ENCODE results near the gene ID2. TPM values are rescaled to one million over a fixed set of nuclear protein-coding genes. Genes with fewer than 3 reads are reported as not detected.
A peak's percentile ranks its signal among the peaks of the same experiment; 100 is the strongest.

The ID2 gene
- total and polyA plus RNA-seq, 9 donors: 23.8 to 77.4 (median 39.7) TPM

DNA sequence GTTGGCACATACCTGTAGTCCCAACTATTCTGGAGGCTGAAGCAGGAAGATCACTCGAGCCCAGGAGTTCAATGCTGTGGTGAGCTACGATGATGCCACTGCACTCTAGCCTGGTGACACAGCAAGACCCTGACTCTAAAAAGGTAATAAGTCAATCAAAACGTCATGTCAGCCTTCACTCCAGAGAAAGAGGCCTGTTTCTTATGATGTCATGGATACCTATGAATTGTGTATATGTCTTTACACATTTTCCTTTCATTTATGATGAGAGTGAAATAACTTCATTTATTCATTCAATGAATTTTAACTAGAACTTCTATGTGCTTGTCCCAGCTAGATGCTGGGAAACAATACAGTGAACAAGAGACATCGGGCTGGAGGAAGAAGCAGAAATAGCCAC, 25.0 kb upstream of the ID2 start:
- Histone ChIP-seq H3K4me1 (ENCODE audit: control insufficient read depth, insufficient read depth, low read length) (peaks cover 21% of the 10 kb centered on the region), H3K9me3 (replicated peaks; ENCODE audit: control insufficient read depth, low read depth, low read length) (no peaks in the 10 kb centered on the region), H3K36me3 (ENCODE audit: control insufficient read depth, insufficient read depth, low read length) (no peaks in the 10 kb centered on the region), H3K4me3 (ENCODE audit: low read length) (no peak overlapping the region), H3K27me3 (ENCODE audit: control insufficient read depth, insufficient read depth, low read length) (peaks cover 2% of the 10 kb centered on the region), H3K27ac (ENCODE audit: low read length) (no peak overlapping the region)
- 73% methylated on average over 2 of the region's 4 CpGs for WGBS (ENCODE audit: insufficient coverage)
- no peak for DNase-seq

DNA sequence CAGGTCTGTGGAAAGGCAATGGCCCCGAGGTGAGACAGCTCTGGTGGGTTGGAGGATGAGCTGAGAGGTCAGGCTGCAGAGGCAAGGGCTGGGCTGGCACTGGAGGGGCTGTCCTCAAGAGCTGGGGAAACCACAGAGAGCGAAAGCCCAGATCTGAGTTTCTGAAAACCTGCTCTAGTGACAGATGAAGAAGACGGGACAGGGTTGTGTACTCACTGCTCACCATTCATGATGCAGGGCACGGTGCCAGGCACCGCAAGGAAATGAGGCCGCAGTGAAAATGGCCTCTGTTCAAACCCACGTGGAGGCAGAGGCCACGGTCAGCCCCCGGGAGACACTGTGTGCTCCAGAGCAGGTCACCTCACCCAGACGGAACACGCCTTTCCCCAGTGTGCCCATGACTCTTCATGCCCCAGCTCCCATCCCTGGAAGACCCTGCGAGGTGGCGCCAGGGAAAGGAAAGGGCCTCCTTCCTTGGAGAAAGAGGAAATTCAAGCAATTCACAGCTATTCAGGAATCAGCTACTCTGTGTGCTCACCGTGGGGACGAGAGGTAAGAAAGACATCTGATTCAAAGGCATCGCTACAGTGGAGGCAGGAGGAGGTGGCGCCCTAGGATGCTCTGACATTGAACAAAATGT, 24.3 kb upstream of the ID2 start:
- DNase-seq: no peak
- 88% methylated on average over 14 of the region's 17 CpGs for WGBS (ENCODE audit: insufficient coverage)

DNA sequence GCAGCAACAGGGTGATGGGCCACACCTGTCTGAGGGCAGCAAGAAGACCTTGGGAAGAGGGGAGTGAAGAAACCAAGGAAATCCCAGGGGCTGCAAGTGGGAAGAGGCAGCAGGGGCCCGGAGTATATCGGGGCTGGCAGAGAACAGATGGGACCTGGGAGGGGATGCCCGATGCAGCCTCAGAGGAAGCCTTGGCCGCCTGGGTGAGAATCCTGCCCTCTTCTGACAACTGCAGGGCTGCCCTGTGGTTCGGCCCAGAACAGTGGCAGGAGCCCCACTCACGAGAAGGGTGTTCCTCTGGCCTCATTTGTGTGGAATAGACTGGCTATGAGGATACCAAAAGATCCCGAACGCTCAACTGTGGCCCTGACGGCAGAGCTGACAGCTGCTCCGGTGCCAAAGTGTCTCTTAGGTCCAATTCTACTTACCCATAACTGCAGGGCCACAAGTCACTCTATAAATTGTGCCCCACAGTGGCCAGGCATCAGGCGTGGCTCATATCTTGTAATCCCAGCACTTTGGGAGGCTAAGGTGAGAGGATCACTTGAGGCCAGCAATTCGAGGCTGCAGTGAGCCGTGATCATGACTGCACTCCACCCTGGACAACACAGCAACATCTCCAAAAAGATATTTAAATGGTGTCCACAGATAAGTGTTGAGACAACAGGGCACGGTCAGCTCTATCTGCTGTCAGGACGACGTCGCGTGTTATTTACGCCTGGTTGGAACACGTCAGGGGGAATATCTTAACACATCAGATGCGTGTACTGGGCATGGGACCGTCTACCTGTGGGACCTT, 23.6 kb upstream of the ID2 start:
- 94% methylated on average over 18 of the region's 22 CpGs for WGBS (ENCODE audit: insufficient coverage)
- Histone ChIP-seq H3K27me3 (ENCODE audit: control insufficient read depth, insufficient read depth, low read length) (peaks cover 2% of the 10 kb centered on the region), H3K4me3 (ENCODE audit: low read length) (no peak overlapping the region), H3K4me1 (ENCODE audit: control insufficient read depth, insufficient read depth, low read length) (peaks cover 29% of the 10 kb centered on the region), H3K27ac (ENCODE audit: low read length) (no peak overlapping the region), H3K36me3 (ENCODE audit: control insufficient read depth, insufficient read depth, low read length) (no peaks in the 10 kb centered on the region), H3K9me3 (replicated peaks; ENCODE audit: control insufficient read depth, low read depth, low read length) (no peaks in the 10 kb centered on the region)
- no peak for DNase-seq

More for the DNA sequence above, 24.3 kb upstream of the ID2 start:
- no peak overlapping the region for H3K27ac ChIP-seq (ENCODE audit: low read length)
- peaks cover 2% of the 10 kb centered on the region for H3K27me3 ChIP-seq (ENCODE audit: control insufficient read depth, insufficient read depth, low read length)
- no peak overlapping the region for H3K4me3 ChIP-seq (ENCODE audit: low read length)
- peaks cover 28% of the 10 kb centered on the region for H3K4me1 ChIP-seq (ENCODE audit: control insufficient read depth, insufficient read depth, low read length)
- H3K9me3 ChIP-seq (replicated peaks; ENCODE audit: control insufficient read depth, low read depth, low read length): no peaks in the 10 kb centered on the region
- H3K36me3 ChIP-seq (ENCODE audit: control insufficient read depth, insufficient read depth, low read length): no peaks in the 10 kb centered on the region

DNA sequence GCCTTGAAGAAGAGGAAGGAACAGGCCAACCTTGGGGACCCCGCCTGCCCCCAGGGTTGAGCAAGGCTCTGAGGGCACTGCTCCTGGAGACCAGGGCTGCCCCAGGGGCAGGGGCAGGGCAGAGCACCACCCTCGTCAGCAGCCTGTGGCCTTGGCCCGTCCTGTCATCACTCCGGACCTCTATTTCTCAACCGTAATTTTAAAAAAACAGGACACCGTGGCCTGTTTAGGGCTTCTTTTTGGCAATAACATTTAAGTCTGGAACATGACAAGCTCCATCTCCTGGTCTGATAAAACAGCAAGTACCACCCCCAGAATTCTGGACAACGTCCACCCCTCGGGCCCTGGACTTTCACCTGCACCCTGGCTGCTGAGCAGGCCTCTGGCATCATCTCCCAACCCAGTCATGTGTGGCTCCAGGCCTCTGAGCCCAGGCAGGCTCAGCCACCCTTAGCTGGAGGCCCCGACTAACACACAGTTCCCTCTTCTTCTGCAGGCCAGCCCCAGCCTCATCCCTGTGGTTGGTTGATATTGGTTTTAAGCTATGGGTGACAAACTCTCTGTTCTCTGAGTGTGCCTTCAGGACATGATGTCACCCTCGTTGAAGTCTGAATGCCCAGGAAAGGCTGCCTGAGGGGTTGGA, 22.6 kb upstream of the ID2 start:
- no peak overlapping the region for H3K27ac ChIP-seq (ENCODE audit: low read length)

DNA sequence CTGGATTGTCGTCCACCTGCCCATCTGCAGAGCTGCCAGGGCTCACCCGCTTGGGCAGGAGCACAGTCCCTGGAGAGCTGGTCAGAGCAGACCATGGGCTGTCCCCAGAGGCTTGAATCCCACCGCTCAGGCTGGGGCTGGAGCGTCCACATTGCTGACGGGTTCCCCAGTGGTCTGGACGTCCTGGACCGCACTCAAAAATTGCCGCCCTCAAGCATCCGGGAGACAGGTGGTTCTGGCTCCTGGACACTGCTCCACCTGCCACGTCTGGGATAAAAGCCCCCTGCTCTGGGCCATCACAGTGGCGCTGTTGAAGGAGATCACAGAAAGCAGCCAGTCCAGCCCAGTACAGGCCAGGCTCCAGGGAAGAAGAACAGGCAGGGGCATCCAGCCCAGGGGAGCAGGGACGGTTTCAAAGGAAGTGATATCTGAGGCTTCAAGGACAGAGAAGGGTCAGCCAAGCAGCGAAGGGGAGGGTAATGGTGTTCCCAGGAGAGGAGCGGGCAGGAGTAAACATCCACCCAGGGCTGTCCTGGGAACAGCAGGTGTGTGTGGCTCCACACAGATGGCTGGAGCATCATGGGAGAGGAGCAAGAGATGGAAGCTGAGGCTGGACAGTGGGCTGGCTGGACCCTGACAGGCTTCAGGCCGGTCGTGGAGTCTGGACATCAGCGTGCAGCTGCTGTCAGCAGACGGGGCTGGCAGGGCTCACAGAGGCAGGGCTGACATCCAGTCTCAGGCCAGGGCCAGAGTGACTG, 21.9 kb upstream of the ID2 start:
- Histone ChIP-seq H3K27me3 (ENCODE audit: control insufficient read depth, insufficient read depth, low read length) (no peaks in the 10 kb centered on the region), H3K36me3 (ENCODE audit: control insufficient read depth, insufficient read depth, low read length) (no peaks in the 10 kb centered on the region), H3K9me3 (replicated peaks; ENCODE audit: control insufficient read depth, low read depth, low read length) (no peaks in the 10 kb centered on the region), H3K4me3 (ENCODE audit: low read length) (no peak overlapping the region), H3K4me1 (ENCODE audit: control insufficient read depth, insufficient read depth, low read length) (peaks cover 34% of the 10 kb centered on the region), H3K27ac (ENCODE audit: low read length) (peak overlapping the region; percentile 20)
- 63% methylated on average over 18 of the region's 18 CpGs for WGBS (ENCODE audit: insufficient coverage)
- DNase-seq: no peak

More for the DNA sequence above, 22.6 kb upstream of the ID2 start:
- no peak for DNase-seq
- H3K36me3 ChIP-seq (ENCODE audit: control insufficient read depth, insufficient read depth, low read length): no peaks in the 10 kb centered on the region
- no peak overlapping the region for H3K4me3 ChIP-seq (ENCODE audit: low read length)
- no peaks in the 10 kb centered on the region for H3K27me3 ChIP-seq (ENCODE audit: control insufficient read depth, insufficient read depth, low read length)
- peaks cover 33% of the 10 kb centered on the region for H3K4me1 ChIP-seq (ENCODE audit: control insufficient read depth, insufficient read depth, low read length)
- 89% methylated on average over 9 of the region's 10 CpGs for WGBS (ENCODE audit: insufficient coverage)
- no peaks in the 10 kb centered on the region for H3K9me3 ChIP-seq (replicated peaks; ENCODE audit: control insufficient read depth, low read depth, low read length)

DNA sequence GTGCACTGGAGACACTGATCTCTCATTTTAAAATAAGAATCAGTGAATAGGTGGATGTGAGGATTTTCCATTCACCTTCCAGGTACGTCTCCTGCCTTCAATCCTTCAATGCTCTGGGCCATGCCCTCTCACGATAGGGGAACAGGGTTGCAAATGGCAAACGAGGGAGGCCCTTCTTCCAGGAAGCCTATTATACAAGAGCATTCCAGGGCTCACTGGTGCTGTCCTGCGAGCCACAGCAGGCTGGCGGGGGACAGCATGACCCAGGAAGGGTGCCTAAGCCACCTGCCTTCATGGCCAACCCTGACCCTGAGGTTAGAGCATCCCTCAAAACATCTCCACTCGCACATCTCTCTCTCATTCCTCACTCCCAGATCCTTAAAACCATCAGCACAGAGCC, 20.6 kb upstream of the ID2 start:
- Histone ChIP-seq H3K27me3 (ENCODE audit: control insufficient read depth, insufficient read depth, low read length) (no peaks in the 10 kb centered on the region), H3K36me3 (ENCODE audit: control insufficient read depth, insufficient read depth, low read length) (no peaks in the 10 kb centered on the region), H3K4me1 (ENCODE audit: control insufficient read depth, insufficient read depth, low read length) (peaks cover 34% of the 10 kb centered on the region), H3K27ac (ENCODE audit: low read length) (peak overlapping the region; percentile 39), H3K9me3 (replicated peaks; ENCODE audit: control insufficient read depth, low read depth, low read length) (no peaks in the 10 kb centered on the region), H3K4me3 (ENCODE audit: low read length) (no peak overlapping the region)
- WGBS (ENCODE audit: insufficient coverage): 69% methylated on average over 5 of the region's 6 CpGs
- no peak for DNase-seq

DNA sequence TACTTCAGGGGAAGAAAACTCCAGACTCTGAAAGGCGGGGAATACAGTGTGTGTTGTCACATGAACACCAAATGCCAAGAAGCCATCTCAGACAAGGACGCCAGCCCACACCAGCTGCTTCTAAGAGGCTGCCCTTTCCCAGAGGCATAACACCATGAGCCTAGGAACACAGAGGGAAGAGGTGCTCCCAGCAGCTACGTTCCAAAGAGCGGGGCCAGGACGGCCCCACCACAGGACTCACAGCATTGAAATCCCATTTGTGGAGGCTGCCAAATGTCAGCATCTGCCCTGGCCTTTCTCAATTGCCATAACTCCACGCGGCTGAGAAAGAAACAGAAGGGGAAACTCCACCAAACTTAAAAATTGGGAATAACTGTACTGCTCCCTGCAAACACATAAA, 20.1 kb upstream of the ID2 start:
- Histone ChIP-seq H3K9me3 (replicated peaks; ENCODE audit: control insufficient read depth, low read depth, low read length) (no peaks in the 10 kb centered on the region), H3K4me1 (ENCODE audit: control insufficient read depth, insufficient read depth, low read length) (peaks cover 34% of the 10 kb centered on the region), H3K36me3 (ENCODE audit: control insufficient read depth, insufficient read depth, low read length) (no peaks in the 10 kb centered on the region), H3K4me3 (ENCODE audit: low read length) (no peak overlapping the region), H3K27me3 (ENCODE audit: control insufficient read depth, insufficient read depth, low read length) (no peaks in the 10 kb centered on the region), H3K27ac (ENCODE audit: low read length) (peak overlapping the region; percentile 39)
- WGBS (ENCODE audit: insufficient coverage): 14% methylated on average over 3 of the region's 7 CpGs
- peak; percentile 73 for DNase-seq

DNA sequence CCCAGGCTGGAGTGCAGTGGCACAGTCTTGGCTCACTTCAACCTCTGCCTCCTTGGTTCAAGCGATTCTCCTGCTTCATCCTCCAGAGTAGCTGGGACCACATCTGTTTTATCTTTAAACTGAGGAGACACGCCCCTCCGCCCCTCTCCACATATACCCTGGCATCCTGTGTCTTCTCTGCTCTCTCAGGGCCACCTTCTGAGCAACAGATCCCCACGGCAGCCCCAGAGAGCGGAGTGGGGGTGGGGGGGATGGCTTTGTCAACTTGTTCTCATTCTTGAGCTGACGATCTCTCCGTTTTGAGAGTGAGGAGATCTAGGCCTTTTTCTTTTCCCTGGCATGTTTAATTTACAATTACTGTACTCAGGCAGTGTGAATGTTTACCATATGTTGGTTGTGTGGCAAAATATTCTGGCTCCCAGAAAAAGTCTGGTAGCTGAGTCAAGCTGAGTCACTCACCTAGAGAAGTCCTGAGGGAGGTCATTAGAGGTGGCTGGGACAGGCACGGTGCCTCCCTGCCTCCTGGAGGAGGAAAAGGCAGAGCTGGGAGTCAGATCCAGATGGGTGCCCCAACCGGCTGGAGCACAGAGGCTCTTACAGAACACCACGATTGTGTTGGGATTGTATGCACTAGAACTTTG, 19.5 kb upstream of the ID2 start:
- WGBS (ENCODE audit: insufficient coverage): 40% methylated on average over 5 of the region's 10 CpGs
- Histone ChIP-seq H3K27ac (ENCODE audit: low read length) (peak overlapping the region; percentile 39), H3K27me3 (ENCODE audit: control insufficient read depth, insufficient read depth, low read length) (no peaks in the 10 kb centered on the region), H3K36me3 (ENCODE audit: control insufficient read depth, insufficient read depth, low read length) (no peaks in the 10 kb centered on the region), H3K4me1 (ENCODE audit: control insufficient read depth, insufficient read depth, low read length) (peaks cover 34% of the 10 kb centered on the region), H3K4me3 (ENCODE audit: low read length) (no peak overlapping the region), H3K9me3 (replicated peaks; ENCODE audit: control insufficient read depth, low read depth, low read length) (no peaks in the 10 kb centered on the region)
- no peak for DNase-seq

DNA sequence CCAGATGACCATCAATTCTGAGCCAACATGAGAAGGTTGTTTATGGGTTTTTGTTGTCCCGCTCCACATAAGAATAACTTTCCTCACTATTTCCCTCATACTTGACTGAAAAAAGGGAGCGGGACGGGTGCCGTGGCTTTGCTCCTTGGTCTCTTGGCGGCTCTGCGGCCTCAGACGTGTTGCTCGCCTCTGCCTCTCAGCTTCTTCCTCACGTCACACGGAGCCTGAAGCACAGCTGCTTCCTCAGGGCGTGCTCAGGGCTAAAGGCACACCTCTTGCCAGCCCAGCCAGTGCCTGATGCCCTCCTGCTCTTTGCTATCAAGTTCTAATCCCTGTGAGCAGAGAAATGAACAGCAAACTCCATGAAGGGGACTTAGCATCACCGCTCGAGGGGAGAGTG, 17.9 kb upstream of the ID2 start:
- no peak overlapping the region for H3K27ac ChIP-seq (ENCODE audit: low read length)
- H3K36me3 ChIP-seq (ENCODE audit: control insufficient read depth, insufficient read depth, low read length): no peaks in the 10 kb centered on the region
- 71% methylated on average over 12 of the region's 13 CpGs for WGBS (ENCODE audit: insufficient coverage)
- H3K4me3 ChIP-seq (ENCODE audit: low read length): no peak overlapping the region
- DNase-seq: no peak
- peaks cover 34% of the 10 kb centered on the region for H3K4me1 ChIP-seq (ENCODE audit: control insufficient read depth, insufficient read depth, low read length)
- H3K27me3 ChIP-seq (ENCODE audit: control insufficient read depth, insufficient read depth, low read length): no peaks in the 10 kb centered on the region
- no peaks in the 10 kb centered on the region for H3K9me3 ChIP-seq (replicated peaks; ENCODE audit: control insufficient read depth, low read depth, low read length)
